IPS-18a (cell line): Measurements from ENCODE around the gene PATE3.

Source experiments
- H3K27ac ChIP-seq: one replicate; pipeline ENCODE4 v1.5.1; 2013; ENCODE audit warnings: low read length
- H3K27me3 ChIP-seq: one replicate; pipeline ENCODE4 v1.6.1; 2013; ENCODE audit warnings: mild to moderate bottlenecking, low read length; ENCODE audit not compliant: control insufficient read depth, insufficient read depth
- H3K36me3 ChIP-seq: one replicate; pipeline ENCODE4 v1.6.1; 2013; ENCODE audit warnings: low read depth, low read length; ENCODE audit not compliant: control insufficient read depth
- H3K4me1 ChIP-seq: one replicate; pipeline ENCODE4 v1.6.1; 2013; ENCODE audit warnings: low read depth, low read length; ENCODE audit not compliant: control insufficient read depth
- H3K4me3 ChIP-seq: one replicate; pipeline ENCODE4 v1.5.1; 2013; ENCODE audit warnings: low read length
- H3K9ac ChIP-seq: one replicate; pipeline ENCODE4 v1.6.1; 2013; ENCODE audit warnings: mild to moderate bottlenecking, low read length, moderate library complexity
- H3K9me3 ChIP-seq: one replicate; pipeline ENCODE4 v1.6.1; 2013; ENCODE audit warnings: low read depth, low read length; ENCODE audit not compliant: control insufficient read depth

PATE3 gene, protein sequence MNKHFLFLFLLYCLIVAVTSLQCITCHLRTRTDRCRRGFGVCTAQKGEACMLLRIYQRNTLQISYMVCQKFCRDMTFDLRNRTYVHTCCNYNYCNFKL

DNA sequence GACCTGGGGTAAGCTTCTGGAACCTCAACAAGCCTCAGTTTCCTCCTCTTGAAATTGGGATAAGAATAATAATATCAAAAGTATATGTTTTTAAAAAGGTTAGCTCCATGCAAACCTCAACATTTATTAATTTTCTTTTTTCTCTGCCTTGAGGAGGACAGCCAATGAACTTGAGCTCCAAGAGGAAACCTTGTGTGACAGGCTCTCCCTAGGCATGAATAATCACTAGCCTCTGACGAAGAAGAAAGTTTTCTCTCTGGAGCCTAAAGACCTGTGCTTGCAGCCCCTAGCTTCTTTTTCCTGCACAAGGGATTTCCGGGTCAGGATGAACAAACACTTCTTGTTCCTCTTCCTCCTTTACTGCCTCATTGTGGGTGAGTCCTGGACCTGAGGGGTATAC is at the start of gene PATE3:
Gene PATE3 (plus strand): TSS at position 301 of the 400 bp plus-strand sequence. CDS start 25 bp downstream, at position 326.
- no peak within 1 kb of the TSS for H3K27ac ChIP-seq
- no peaks in the 10 kb centered on the region for H3K4me1 ChIP-seq
- H3K9me3 ChIP-seq = no peaks in the 10 kb centered on the region
- no peak within 1 kb of the TSS for H3K9ac ChIP-seq
- H3K4me3 ChIP-seq = no peak within 1 kb of the TSS
- no peaks in the 10 kb centered on the region for H3K36me3 ChIP-seq
- no peaks in the 10 kb centered on the region for H3K27me3 ChIP-seq

DNA sequence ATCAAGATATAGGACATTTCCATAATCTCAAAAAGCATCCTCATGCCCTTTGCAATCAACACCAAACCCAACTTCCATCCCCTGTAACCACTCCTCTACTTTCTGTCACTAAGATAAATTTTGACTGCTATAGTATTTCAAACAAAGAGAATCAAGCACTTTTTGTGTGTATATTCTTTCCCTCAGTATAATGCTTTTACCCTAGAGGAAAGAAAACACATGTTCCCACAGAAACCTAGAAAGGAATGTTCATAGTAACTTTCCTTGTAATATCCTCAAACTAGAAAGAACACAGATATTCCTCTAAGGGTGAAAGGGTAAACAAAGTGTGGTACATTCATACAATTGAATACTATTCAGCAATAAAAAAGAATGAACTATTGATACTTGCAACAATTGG is 47.3 kb upstream of the PATE3 start:
- H3K27ac ChIP-seq = no peak overlapping the region
- H3K4me1 ChIP-seq = no peaks in the 10 kb centered on the region
- no peak overlapping the region for H3K4me3 ChIP-seq
- no peak overlapping the region for H3K9ac ChIP-seq
- H3K36me3 ChIP-seq = no peaks in the 10 kb centered on the region
- no peaks in the 10 kb centered on the region for H3K27me3 ChIP-seq
- no peaks in the 10 kb centered on the region for H3K9me3 ChIP-seq

DNA sequence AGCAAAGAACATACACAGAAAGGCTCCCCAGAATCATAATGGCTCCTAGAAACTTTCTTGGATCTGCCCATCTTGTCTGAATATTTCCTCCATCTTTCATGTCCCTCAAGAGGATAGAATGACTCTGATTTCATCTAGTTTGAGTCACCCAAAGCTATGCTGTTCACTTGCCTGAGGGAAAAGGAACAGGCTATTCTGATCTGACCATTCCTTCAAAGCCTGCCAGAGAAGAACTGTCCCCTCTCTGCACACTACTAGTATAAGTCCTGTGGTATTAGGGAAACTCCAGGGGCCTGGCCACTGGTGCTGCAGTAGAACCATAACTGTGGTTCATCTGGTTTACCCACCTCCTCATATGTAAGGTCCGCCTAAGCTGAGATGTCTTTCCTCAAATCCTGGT is 44.2 kb upstream of the PATE3 start:
- H3K4me3 ChIP-seq = no peak overlapping the region
- H3K9me3 ChIP-seq = no peaks in the 10 kb centered on the region
- H3K9ac ChIP-seq = no peak overlapping the region
- no peaks in the 10 kb centered on the region for H3K36me3 ChIP-seq
- H3K4me1 ChIP-seq = no peaks in the 10 kb centered on the region
- H3K27me3 ChIP-seq = no peaks in the 10 kb centered on the region
- H3K27ac ChIP-seq = no peak overlapping the region

DNA sequence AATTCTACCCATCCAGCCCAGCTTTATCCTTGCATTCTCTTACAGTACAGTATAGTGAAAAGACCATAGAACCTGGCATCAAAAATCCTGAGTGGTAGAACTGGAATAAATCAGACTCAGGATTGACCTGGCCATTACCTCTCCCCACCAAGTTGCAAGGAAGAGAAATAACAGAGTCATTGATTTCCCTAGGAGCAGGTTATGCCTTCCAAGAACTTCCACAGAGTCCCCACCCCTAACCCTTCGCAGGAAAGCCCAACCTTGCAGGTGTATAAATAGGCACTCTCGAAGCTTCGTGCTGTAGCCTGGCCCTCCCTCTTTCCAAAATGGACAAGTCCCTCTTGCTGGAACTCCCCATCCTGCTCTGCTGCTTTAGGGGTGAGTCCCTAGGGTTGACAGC is 41.9 kb upstream of the PATE3 start, which contains the start of gene PATE1:
Gene PATE1 (plus strand): TSS at position 301 of the 400 bp plus-strand sequence. CDS start 26 bp downstream, at position 327.
- H3K9me3 ChIP-seq = no peaks in the 10 kb centered on the region
- no peak within 1 kb of the TSS for H3K27ac ChIP-seq
- no peak within 1 kb of the TSS for H3K9ac ChIP-seq
- no peaks in the 10 kb centered on the region for H3K36me3 ChIP-seq
- H3K4me1 ChIP-seq = no peaks in the 10 kb centered on the region
- H3K27me3 ChIP-seq = no peaks in the 10 kb centered on the region
- no peak within 1 kb of the TSS for H3K4me3 ChIP-seq

GRCh38 chr11:125750629-125751028 is 37.3 kb upstream of the PATE3 start:
- H3K36me3 ChIP-seq = no peaks in the 10 kb centered on the region
- H3K9ac ChIP-seq = no peak overlapping the region
- H3K9me3 ChIP-seq = no peaks in the 10 kb centered on the region
- no peaks in the 10 kb centered on the region for H3K4me1 ChIP-seq
- no peak overlapping the region for H3K4me3 ChIP-seq
- H3K27ac ChIP-seq = no peak overlapping the region
- H3K27me3 ChIP-seq = no peaks in the 10 kb centered on the region

GRCh38 chr11:125756050-125756449 is 31.9 kb upstream of the PATE3 start:
- Histone ChIP-seq H3K4me3 (no peak overlapping the region), H3K36me3 (no peaks in the 10 kb centered on the region)

DNA sequence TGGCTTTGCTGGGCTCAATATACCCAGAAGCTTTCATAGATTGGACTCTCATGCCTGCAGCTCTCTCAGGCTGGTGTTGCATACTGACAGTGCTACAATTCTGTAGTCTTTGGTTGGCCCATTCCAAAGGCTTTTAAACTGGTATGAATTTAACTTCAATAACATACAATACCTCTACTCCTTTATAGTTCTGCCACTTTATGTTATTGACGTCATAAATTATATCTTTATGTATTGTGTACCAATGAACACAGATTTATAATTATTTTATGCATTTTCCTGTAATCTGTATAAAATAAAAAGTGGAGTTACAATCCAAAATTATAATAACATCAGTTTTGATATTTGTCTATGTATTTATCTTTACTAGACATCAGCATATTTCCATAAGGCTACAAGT is 25.5 kb upstream of the PATE3 start:
- Histone ChIP-seq H3K36me3 (no peaks in the 10 kb centered on the region), H3K27ac (no peak overlapping the region), H3K27me3 (no peaks in the 10 kb centered on the region), H3K9ac (no peak overlapping the region), H3K4me1 (no peaks in the 10 kb centered on the region), H3K4me3 (no peak overlapping the region), H3K9me3 (no peaks in the 10 kb centered on the region)

More at GRCh38 chr11:125756050-125756449, 31.9 kb upstream of the PATE3 start:
- Histone ChIP-seq H3K9me3 (no peaks in the 10 kb centered on the region), H3K4me1 (no peaks in the 10 kb centered on the region), H3K27me3 (no peaks in the 10 kb centered on the region), H3K27ac (no peak overlapping the region), H3K9ac (no peak overlapping the region)

GRCh38 chr11:125763483-125763882 is 24.4 kb upstream of the PATE3 start:
- Histone ChIP-seq H3K4me1 (no peaks in the 10 kb centered on the region), H3K9ac (no peak overlapping the region), H3K27me3 (no peaks in the 10 kb centered on the region), H3K4me3 (no peak overlapping the region), H3K9me3 (no peaks in the 10 kb centered on the region), H3K36me3 (no peaks in the 10 kb centered on the region), H3K27ac (no peak overlapping the region)

DNA sequence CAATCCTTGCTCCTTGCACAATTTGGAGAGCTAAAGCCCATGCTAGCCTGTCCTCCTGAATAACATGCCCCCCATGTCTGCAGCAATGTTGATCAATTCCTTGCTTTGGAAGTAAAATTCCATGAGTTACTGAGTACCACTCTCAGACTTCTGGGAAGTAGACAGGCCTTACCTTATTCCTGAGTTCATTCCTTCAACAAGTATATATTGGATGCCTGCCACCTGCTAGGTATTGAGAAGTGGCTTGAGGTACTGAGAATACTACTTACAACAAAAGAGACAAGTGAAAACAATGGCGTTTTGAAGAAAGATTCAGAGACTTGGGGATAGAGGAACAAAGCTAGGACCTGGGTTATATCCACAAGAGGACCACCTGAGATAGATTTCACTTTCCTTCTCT is 21.7 kb upstream of the PATE3 start:
- Histone ChIP-seq H3K27ac (no peak overlapping the region), H3K4me1 (no peaks in the 10 kb centered on the region), H3K36me3 (no peaks in the 10 kb centered on the region), H3K4me3 (no peak overlapping the region), H3K9me3 (no peaks in the 10 kb centered on the region), H3K27me3 (no peaks in the 10 kb centered on the region), H3K9ac (no peak overlapping the region)

GRCh38 chr11:125768336-125769046 is 19.4 kb upstream of the PATE3 start:
- no peaks in the 10 kb centered on the region for H3K4me1 ChIP-seq
- no peaks in the 10 kb centered on the region for H3K9me3 ChIP-seq
- no peak overlapping the region for H3K9ac ChIP-seq
- H3K4me3 ChIP-seq = no peak overlapping the region
- H3K27ac ChIP-seq = no peak overlapping the region
- no peaks in the 10 kb centered on the region for H3K27me3 ChIP-seq
- no peaks in the 10 kb centered on the region for H3K36me3 ChIP-seq

DNA sequence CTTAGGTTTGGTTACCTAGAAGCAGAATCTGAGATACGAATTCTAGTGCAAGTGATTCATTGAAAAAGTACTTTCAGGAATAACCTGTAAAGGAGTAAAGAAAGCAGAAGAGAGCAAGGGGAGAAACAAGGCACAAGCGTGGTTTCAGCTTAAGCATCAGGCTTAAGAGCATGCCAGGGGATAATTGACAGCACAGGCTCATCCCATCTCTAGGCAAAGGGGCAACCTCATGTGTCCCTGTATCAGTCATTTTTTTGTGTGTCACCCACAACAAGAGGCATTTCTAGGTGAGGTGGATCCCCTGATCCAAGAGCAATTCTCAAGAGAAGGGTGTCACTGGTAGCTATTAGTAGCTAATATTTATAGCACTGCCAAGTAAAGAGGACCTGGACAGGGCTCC is 17.3 kb upstream of the PATE3 start:
- Histone ChIP-seq H3K27ac (no peak overlapping the region), H3K27me3 (no peaks in the 10 kb centered on the region)

More for the DNA sequence above, 17.3 kb upstream of the PATE3 start:
- Histone ChIP-seq H3K9me3 (no peaks in the 10 kb centered on the region), H3K4me1 (no peaks in the 10 kb centered on the region), H3K4me3 (no peak overlapping the region), H3K36me3 (no peaks in the 10 kb centered on the region), H3K9ac (no peak overlapping the region)
